GM13977 (cell line): Measurements from ENCODE around the gene PLSCR3.
A peak's percentile ranks its signal among the peaks of the same experiment; 100 is the strongest.

Experiments used
- DNase-seq: peaks from one replicate; pipeline ENCODE4 v3.0.0; 2012; ENCODE audit warnings: low spot score
- in situ Hi-C: fragments of 300-500 bp; cut with MboI; formaldehyde crosslinking; loops from one replicate; pipeline ENCODE4 v1.12.0; 2022; ENCODE audit warnings: low sequenced_read_pairs, low pct_unique_long_range_greater_than_20kb, mixed read lengths, inconsistent platforms; ENCODE audit not compliant: unreplicated experiment
- TF ChIP-seq, protein P1 (sequence below): IDR thresholded peaks from 2 replicates; pipeline ENCODE4 v1.5.1; 2012; ENCODE audit warnings: mild to moderate bottlenecking, control low read depth; ENCODE audit not compliant: insufficient read depth; ENCODE audit errors: extremely low read depth, missing control alignments

The PLSCR3 gene

DNA sequence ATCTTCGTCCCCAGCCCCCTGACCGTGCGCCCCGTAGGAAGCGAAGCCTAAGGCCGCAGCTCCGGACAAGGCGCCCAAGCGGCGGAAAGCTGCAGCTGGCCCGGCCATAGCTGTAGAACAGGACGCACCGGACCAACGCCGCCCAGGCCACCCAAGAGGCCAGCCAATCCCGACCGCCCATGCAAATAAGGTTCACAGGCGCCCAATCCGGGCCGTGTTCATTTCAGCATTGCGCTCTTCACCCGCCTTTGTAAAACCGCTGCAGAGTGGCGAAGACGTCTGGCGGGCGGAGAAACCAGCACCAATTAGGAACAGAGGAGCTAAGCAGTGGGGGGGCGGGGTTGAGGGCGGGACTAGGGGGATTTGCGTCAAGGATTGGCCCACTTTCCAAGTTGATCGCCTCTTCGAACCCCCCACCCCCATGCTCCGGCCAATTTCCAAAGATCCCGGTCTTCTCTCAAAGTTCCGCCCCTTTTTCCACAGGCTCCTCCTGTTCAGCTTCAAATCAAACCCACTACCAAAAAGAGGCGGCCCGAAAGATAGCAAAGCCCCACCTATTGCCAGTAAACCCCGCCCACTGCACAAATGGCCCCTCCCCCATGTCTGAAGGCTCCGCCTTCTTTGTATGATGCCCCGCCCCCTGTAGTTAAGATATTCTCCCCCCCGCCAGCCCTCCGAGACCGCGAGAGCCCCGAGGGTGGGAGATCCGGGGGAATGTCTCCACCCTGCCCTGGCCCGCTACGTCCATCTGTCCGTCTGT lies 9.8 kb upstream of the PLSCR3 start, which contains the start of gene TMEM256:
TSS of gene TMEM256 (minus strand) at position 121 of the 760 bp plus-strand sequence. CDS start at position 108, 13 bp downstream.
- TF ChIP-seq, protein P1, sequence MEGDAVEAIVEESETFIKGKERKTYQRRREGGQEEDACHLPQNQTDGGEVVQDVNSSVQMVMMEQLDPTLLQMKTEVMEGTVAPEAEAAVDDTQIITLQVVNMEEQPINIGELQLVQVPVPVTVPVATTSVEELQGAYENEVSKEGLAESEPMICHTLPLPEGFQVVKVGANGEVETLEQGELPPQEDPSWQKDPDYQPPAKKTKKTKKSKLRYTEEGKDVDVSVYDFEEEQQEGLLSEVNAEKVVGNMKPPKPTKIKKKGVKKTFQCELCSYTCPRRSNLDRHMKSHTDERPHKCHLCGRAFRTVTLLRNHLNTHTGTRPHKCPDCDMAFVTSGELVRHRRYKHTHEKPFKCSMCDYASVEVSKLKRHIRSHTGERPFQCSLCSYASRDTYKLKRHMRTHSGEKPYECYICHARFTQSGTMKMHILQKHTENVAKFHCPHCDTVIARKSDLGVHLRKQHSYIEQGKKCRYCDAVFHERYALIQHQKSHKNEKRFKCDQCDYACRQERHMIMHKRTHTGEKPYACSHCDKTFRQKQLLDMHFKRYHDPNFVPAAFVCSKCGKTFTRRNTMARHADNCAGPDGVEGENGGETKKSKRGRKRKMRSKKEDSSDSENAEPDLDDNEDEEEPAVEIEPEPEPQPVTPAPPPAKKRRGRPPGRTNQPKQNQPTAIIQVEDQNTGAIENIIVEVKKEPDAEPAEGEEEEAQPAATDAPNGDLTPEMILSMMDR: no peak
- DNase-seq: peak; percentile 97
- in situ Hi-C loops: no loop called here

- DNase-seq: no peak
- in situ Hi-C loops: no loop called here
- TF ChIP-seq, protein P1: no peak
These were observed 9.3 kb upstream of the PLSCR3 start for GRCh38 chr17:7403727-7403976.

DNA sequence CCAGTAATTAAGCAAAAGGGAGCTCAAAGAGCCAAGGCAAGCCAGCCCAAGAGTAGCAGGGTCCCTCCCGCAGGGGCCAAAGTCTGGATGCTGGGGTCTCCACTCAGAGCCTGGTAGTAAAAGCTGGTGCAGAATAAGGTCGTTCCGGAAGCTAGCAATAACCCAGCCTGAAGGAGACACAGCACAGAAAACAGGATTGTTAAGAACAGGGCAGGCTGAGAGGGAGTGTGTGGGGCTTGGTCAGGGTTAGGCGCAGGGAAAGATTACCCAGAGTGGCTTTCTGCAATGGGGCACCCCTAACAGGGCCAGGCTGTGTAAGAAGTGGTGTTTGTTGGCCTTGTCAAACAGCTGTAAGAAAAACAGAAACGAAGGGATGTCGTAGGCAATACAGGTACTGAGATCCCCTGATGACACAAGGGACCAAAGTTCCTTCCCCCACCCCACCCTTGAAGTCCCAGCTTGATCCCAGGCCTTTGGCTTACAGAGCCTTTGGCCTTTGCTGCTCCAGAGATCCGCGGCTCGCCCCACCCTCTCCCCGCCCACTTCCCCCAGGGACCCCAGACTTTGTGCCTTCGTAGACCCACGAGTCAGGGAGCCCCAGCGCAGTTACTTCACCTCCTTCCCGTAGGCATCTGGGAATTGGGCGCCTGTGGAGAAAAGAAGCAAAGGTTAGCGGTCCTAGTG lies 8.9 kb upstream of the PLSCR3 start:
- no peak for DNase-seq
- TF ChIP-seq, protein P1: no peak
- in situ Hi-C loops: no loop called here

GRCh38 chr17:7398612-7399011 lies 4.3 kb upstream of the PLSCR3 start:
- TF ChIP-seq, protein P1: no peak
- in situ Hi-C loops: no loop called here
- no peak for DNase-seq

DNA sequence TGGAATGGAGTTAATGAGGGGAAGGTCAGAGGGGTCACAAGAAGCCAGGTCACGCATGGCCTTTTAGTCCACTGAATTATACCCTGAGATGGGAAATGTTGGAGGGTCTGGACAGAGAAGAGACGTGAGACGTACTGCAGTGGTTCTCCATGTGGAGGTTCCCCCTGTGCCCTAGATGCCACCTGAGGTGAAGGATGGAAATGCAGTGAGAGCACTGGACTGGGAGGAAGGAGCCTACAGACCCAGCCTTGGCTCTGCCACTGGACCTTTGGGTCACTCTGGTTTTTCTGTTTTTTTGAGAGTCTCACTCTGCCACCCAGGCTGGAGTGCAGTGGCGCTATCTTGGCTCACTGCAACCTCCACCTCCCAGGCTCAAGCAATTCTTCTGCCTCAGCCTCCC lies 1.8 kb upstream of the PLSCR3 start:
- in situ Hi-C loops: no loop called here
- TF ChIP-seq, protein P1: no peak
- no peak for DNase-seq

DNA sequence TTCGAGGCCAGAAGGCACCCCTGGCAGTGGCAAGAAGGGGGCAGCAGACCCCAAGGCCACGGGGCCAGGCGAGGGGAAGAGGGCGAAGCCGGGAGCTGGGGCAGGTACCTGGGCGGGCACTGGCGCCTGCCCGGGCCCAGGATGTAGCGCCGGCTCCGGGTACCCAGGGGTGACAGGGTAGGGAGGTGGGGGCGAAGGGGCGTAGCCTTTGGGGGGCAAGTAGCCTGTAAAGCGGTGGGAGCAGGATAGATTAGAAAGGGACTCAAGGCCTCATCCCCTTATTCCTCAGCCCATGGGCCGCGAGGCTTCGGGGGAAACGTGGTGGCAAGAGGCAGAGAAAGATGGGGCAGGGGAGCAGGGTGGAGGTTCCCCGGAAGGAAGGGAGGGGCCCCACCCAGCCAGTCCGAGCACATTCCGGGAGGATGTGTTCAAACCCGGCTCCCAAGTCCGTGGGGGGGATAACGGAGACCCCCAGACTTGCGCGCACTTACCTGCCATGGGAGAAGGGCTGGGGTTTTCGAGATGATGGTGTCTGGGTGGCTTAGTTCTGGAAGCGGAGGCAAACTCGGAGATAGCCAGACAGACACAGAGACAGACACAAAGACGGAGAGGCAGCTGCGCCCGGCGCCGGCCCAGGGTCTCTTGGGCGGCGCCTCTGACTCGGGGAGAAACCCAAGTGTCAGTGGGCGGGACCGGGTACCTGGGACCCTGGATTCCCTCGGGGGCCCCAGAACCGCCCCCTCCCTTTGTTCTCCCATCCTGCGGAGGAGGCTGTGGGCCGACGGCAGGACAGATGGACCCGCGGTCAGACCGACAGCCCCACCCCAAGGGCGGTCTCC lies 493 bp downstream of the PLSCR3 start:
- in situ Hi-C loops: no loop called here
- TF ChIP-seq, protein P1: no peak
- peak; percentile 90 for DNase-seq
